ENCODE measurements around the gene RPL9. TPM values are rescaled to one million over a fixed set of nuclear protein-coding genes. Genes with fewer than 3 reads are reported as not detected.

Gene RPL9
- total RNA-seq, 4 donors from 2014 or later: 1,178 to 4,608 (median 3,940) TPM

DNA sequence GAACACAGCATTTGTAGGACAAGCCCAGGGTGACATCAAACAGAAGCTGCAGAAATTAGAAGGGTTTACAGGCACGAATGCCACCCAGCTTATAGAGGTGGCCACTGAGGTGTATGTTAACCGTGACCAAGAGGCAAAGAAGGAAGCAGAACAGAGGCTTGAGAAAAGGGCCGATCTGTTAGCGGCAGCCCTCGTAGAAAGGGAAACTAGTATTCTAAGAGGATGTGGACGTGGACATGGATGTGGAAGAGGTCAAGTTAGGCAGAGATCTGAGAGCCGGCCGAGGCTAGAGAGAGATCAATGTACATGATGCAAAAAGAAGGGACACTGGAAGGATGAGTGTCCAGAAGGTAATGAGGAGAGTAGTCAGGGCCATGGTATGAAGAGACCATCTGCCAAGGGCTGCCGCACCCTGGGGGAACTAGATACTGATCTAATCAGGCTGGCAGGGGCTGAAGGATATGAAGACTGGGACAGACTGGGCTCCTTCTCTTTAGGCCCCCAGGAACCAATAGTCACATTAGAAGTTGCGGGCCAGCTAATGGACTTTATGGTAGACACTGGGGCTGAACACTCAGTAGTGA, 27.6 kb upstream of the RPL9 start:
- TF ChIP-seq CTCF (IDR thresholded peaks at IDR 0.05): no peak
- no peak for TF ChIP-seq POLR2A (IDR thresholded peaks at IDR 0.05)
- intact Hi-C loops (cut with DNase I): no loop called here
- no peak for DNase-seq
- Histone ChIP-seq H3K4me3 (replicated peaks in 1 of 3) (no peak overlapping the region), H3K4me1 (no peaks in the 10 kb centered on the region), H3K27me3 (no peaks in the 10 kb centered on the region), H3K36me3 (no peaks in the 10 kb centered on the region), H3K9me3 (no peaks in the 10 kb centered on the region), H3K27ac (no peak overlapping the region)
- WGBS, 2 donors: 76 to 82% methylated on average over 10 of the region's 10 CpGs

DNA sequence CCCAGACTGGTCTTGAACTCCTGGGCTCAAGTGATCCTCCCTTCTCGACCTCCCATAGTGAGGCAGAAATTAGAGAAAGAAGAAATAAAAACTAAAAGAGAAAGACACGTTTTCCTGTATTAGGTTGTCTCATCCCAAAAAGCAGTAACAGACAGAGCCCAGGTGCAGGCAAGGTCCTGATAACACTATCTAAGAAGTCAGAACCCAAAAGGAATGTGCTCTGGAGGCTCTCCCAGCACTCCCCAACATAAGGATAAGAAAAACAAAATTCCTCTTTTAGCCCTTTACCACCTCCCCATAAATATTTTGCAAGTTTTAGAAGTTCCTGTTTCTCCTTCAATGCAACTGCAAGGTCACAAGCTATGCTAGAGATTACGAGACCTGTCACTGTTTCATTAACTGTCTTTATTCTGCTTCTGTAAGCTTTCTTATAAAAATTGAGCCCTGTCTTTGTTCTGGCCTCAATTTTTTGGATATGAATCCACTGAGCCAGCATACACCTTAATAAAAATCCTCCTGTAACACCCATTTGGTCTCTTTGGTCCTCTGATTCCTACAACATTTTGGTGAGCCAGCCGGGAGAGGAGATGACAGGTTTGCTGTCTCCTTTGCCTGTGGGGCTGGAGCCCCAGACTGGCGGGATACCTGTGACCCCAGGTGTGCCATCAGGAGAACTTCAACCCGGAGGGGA, 26.0 kb upstream of the RPL9 start:
- Histone ChIP-seq H3K27me3 (no peaks in the 10 kb centered on the region), H3K27ac (no peak overlapping the region), H3K4me3 (replicated peaks in 1 of 3) (no peak overlapping the region), H3K36me3 (no peaks in the 10 kb centered on the region), H3K4me1 (no peaks in the 10 kb centered on the region), H3K9me3 (no peaks in the 10 kb centered on the region)
- WGBS, 2 donors: 87% methylated on average over 6 of the region's 6 CpGs
- intact Hi-C loops (cut with DNase I): no loop called here
- no peak for TF ChIP-seq POLR2A (IDR thresholded peaks at IDR 0.05)
- no peak for TF ChIP-seq CTCF (IDR thresholded peaks at IDR 0.05)
- no peak for DNase-seq

GRCh38 chr4:39480902-39481695, 22.4 kb upstream of the RPL9 start:
- WGBS, 2 donors: 83 to 89% methylated on average over 21 of the region's 21 CpGs
- no peak for DNase-seq
- Histone ChIP-seq H3K27ac (no peak overlapping the region), H3K27me3 (no peaks in the 10 kb centered on the region), H3K36me3 (no peaks in the 10 kb centered on the region), H3K4me1 (no peaks in the 10 kb centered on the region), H3K9me3 (no peaks in the 10 kb centered on the region), H3K4me3 (replicated peaks in 1 of 3) (no peak overlapping the region)
- TF ChIP-seq POLR2A (IDR thresholded peaks at IDR 0.05) (no peak), CTCF (IDR thresholded peaks at IDR 0.05) (no peak)
- intact Hi-C loops (cut with DNase I): no loop called here

DNA sequence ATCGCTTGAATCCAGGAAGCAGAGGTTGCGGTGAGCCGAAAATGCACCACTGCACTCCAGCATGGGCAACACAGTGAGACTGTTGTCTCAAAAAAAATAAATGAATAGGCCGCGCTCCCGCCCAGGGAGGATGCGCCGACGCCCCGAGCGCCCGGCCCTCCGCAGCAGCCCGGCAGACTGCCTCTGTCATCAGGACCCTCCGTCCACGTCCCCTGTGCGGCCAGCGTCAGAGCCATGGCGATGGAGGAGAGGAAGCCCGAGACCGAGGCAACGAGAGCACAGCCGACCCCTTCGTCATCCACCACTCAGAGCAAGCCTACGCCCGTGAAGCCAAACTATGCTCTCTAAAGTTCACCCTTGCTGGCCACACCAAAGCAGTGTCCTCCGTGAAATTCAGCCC, 21.5 kb upstream of the RPL9 start:
- no peaks in the 10 kb centered on the region for H3K36me3 ChIP-seq
- H3K27ac ChIP-seq: no peak overlapping the region
- H3K4me3 ChIP-seq (replicated peaks in 1 of 3): no peak overlapping the region
- DNase-seq: no peak
- intact Hi-C loops (cut with DNase I): no loop called here
- no peak for TF ChIP-seq POLR2A (IDR thresholded peaks at IDR 0.05)
- TF ChIP-seq CTCF (IDR thresholded peaks at IDR 0.05): no peak
- H3K4me1 ChIP-seq: no peaks in the 10 kb centered on the region
- 93 to 96% methylated on average over 12 to 27 of the region's 27 CpGs for WGBS, 2 donors
- no peaks in the 10 kb centered on the region for H3K27me3 ChIP-seq
- H3K9me3 ChIP-seq: no peaks in the 10 kb centered on the region
